Mucosa of descending colon (tissue), 3 donors: ENCODE measurements around the gene MSI2. TPM values are rescaled to one million over a fixed set of nuclear protein-coding genes. Genes with fewer than 3 reads are reported as not detected.

ENCODE experiments used
- ATAC-seq: fragments of 200-7000 bp; cut with Tn5 transposase; one replicate; pipeline ENCODE4 v1.9.1; 2020; ENCODE audit warnings: mild to moderate bottlenecking, moderate library complexity
- DNase-seq, 3 donors: peaks; one replicate each; pipeline ENCODE4 v3.0.0-alpha.2; 2020
- H3K36me3 ChIP-seq: fragments of 200-600 bp; one replicate; pipeline ENCODE4 v1.8.0; 2021; ENCODE audit warnings: low read depth, mild to moderate bottlenecking
- H3K4me1 ChIP-seq: fragments of 200-600 bp; one replicate; pipeline ENCODE4 v1.8.0; 2021; ENCODE audit warnings: low read depth, mild to moderate bottlenecking
- H3K4me3 ChIP-seq: fragments of 200-600 bp; one replicate; pipeline ENCODE4 v1.8.0; 2021; ENCODE audit warnings: mild to moderate bottlenecking
- H3K9me3 ChIP-seq: fragments of 200-600 bp; one replicate; pipeline ENCODE4 v1.8.0; 2021; ENCODE audit warnings: mild to moderate bottlenecking
- intact Hi-C, 2 donors: fragments of 100-400 bp; cut with DNase I in 1 of 2; cut with micrococcal nuclease in 1 of 2; formaldehyde crosslinking; loops; one replicate each; pipeline versions ENCODE4 v1.11.0 to v1.11.1; 2022; cut with DNase I, micrococcal nuclease
- total RNA-seq, 3 donors: library from RNA; stranded (reverse); fragmentation: NEBNext Ultra II Directional in 2 of 3; extraction: Animal tissue kit (Norgen Biotek cat#: 25700) in 2 of 3; gene quantifications; one replicate each; pipeline versions ENCODE4 v1.2.1 to v1.2.4, GENCODE V29; 2021 to 2023
- TF ChIP-seq, protein P1 (sequence below): fragments of 200-600 bp; IDR thresholded peaks from one replicate; pipeline ENCODE4 v1.8.0; 2022; ENCODE audit warnings: antibody characterized with exemption, mild to moderate bottlenecking
- donor health status: DM: no; HTN: no; CAD: no; lungs with moderate emphysema.
- donor health status: DM: no; HTN: no; CAD: no.
- donor health status: DM: no; HTN: yes; CAD: no.

Gene MSI2
- total RNA-seq, 3 donors from 2014 or later, result 60.0 to 72.6 (median 65.7) TPM

DNA sequence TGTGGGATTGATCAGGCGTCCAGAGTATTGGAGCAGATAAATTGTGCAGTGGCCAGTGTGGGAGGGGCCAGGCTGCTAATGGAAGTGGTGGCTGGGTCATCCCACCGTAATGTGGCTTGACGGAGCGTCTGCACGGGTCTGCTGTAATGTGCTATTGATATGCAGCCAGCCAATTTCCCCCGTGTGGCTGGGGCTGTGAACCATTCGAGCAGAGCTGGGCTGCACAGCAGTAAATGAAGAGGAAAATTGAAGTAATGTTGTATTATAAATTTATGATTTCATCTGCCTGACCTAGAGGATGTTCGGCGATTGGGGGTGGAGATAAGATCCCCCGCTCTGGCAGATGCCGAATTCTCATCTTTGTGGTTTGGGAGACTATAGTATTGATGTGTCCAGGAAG is 367.3 kb downstream of the MSI2 start:
- H3K36me3 ChIP-seq, result no peaks in the 10 kb centered on the region
- ATAC-seq (peak; percentile 12), DNase-seq (no peak)
- TF ChIP-seq, protein P1, sequence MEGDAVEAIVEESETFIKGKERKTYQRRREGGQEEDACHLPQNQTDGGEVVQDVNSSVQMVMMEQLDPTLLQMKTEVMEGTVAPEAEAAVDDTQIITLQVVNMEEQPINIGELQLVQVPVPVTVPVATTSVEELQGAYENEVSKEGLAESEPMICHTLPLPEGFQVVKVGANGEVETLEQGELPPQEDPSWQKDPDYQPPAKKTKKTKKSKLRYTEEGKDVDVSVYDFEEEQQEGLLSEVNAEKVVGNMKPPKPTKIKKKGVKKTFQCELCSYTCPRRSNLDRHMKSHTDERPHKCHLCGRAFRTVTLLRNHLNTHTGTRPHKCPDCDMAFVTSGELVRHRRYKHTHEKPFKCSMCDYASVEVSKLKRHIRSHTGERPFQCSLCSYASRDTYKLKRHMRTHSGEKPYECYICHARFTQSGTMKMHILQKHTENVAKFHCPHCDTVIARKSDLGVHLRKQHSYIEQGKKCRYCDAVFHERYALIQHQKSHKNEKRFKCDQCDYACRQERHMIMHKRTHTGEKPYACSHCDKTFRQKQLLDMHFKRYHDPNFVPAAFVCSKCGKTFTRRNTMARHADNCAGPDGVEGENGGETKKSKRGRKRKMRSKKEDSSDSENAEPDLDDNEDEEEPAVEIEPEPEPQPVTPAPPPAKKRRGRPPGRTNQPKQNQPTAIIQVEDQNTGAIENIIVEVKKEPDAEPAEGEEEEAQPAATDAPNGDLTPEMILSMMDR, result no peak
- H3K4me1 ChIP-seq, result no peaks in the 10 kb centered on the region
- no peak overlapping the region for H3K4me3 ChIP-seq
- no peaks in the 10 kb centered on the region for H3K9me3 ChIP-seq
- intact Hi-C loops, result no loop called here

DNA sequence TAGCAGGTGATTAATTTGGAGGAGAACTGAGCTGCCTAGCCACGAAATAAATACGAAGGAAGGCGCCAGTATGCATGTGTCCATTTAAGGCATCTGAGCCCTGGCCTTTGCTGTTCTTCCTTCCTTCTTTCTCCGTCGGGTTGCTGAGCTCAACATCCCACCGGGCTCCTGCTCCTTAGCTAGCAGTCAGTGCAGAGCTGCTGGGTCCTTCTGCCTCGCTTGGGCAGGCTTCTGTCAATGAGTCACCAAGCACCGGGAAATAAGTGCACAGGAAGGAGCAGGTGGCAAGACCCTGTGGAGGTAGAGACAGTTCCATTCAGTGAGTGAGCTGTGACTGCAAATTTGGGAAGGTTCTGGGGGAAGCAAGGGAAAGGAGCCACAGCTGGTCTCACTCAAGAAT is 368.1 kb downstream of the MSI2 start:
- no peak for DNase-seq
- H3K9me3 ChIP-seq, result no peaks in the 10 kb centered on the region
- H3K4me3 ChIP-seq, result no peak overlapping the region
- TF ChIP-seq, protein P1, result no peak
- no peaks in the 10 kb centered on the region for H3K4me1 ChIP-seq
- intact Hi-C loops, result no loop called here
- ATAC-seq, result no peak
- H3K36me3 ChIP-seq, result no peaks in the 10 kb centered on the region

DNA sequence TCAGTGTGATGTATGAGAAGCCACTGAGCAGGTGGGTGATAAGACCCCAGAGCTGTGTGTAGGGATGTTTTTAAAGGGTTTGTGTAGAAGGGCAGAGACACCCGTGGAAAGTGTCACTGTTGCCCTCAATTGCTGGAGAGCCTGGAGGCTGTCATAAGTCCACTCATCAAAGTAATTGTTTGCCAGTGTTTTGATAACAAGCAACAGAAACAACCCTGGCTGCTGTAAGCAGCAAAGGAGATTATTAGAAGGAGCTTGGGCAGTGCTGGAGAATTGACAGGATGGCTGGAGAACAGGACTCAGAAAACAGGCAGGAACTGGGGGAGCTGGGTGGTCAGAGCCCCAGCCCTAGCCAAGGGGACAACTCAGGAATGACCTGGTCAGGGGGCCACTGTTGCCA is 369.2 kb downstream of the MSI2 start:
- no peak overlapping the region for H3K4me3 ChIP-seq
- intact Hi-C loops, result no loop called here

DNA sequence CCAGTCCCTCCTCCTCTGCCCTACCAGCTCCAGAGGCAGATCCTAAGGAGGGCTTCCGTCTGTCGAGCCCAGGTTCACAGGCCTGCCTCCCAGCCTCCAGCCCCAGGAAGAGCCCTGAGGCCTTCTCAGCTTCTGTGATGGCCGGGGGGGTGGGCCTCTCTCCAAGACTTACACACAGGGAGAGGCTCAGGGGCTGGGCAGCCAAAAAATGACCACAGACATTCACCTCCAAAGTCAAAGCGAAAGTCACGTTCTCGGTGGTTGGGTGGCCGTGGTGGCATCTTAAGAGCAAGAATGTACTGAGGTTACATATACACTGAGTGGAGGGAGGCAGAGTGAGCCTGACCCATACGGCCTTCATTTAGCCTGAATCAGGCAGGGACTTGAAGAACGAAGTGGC is 369.6 kb downstream of the MSI2 start:
- Histone ChIP-seq H3K9me3 (no peaks in the 10 kb centered on the region), H3K4me1 (no peaks in the 10 kb centered on the region), H3K36me3 (no peaks in the 10 kb centered on the region), H3K4me3 (no peak overlapping the region)
- intact Hi-C loops, result no loop called here
- ATAC-seq (no peak), DNase-seq (no peak)
- TF ChIP-seq, protein P1, result no peak

More for the DNA sequence above, 369.2 kb downstream of the MSI2 start:
- Histone ChIP-seq H3K9me3 (no peaks in the 10 kb centered on the region), H3K4me1 (no peaks in the 10 kb centered on the region), H3K36me3 (no peaks in the 10 kb centered on the region)
- no peak for DNase-seq
- no peak for ATAC-seq
- TF ChIP-seq, protein P1, result no peak

DNA sequence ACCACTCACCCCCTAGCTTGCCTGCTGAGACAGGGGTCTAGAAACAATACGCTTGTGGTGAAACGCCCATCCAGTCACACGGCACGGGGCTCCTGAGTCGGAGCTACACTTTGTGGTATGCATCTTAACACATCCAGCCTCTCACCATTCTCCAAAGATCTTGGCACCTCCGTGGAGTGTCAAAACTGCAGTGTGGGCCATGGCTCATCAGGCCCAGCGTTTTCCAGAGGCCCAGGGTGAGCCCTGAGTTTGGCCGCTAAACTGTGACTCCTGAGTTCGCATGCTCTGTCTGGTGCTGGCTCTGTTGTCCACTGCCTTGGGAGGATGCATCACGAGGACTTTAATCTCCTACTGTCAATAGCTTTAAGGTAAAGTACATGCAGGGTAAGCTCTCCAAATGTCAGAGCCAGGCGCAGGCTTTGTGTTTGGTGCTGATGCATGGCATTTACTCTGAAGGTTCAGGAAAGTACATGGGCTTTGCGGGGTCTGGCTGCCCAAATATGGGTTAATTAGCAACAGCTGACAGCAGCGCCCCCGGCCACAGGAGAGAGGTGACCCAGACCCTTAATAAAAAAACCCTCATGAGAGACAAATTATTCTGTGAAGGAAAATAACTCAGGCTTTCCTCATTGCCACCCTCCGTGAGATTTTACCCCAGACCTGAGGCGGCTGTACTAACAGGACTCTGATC is 370.3 kb downstream of the MSI2 start:
- no peak for DNase-seq
- no peak overlapping the region for H3K4me3 ChIP-seq
- no peaks in the 10 kb centered on the region for H3K9me3 ChIP-seq
- no peaks in the 10 kb centered on the region for H3K4me1 ChIP-seq
- intact Hi-C loops, result no loop called here
- TF ChIP-seq, protein P1, result no peak
- no peaks in the 10 kb centered on the region for H3K36me3 ChIP-seq
- no peak for ATAC-seq

DNA sequence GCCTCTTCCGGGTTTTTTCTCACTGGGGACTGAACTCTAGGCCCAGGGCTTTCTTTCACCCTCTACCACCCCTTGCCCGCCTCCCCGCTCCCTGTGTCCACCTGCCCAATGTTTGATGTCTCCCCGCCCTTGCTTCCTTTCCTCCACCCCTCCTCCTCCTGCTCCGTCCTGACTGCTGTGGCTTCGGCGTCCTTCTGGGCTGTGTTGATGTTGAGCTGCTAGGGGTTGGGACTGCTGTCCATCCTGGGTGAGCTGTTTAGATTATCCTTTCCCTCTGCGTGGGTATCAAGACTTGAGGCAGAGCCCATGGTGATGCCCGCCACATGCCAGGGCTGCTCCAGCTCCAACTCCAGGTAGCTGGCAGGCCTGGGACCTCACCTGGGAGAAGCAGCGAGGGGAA is 371.3 kb downstream of the MSI2 start:
- TF ChIP-seq, protein P1, result no peak
- intact Hi-C loops, result no loop called here
- DNase-seq (no peak), ATAC-seq (no peak)
- Histone ChIP-seq H3K4me1 (no peaks in the 10 kb centered on the region), H3K36me3 (no peaks in the 10 kb centered on the region), H3K4me3 (no peak overlapping the region), H3K9me3 (no peaks in the 10 kb centered on the region)
